PC-3 (cell line): ENCODE results near the gene CBX2. TPM values are rescaled to one million over a fixed set of nuclear protein-coding genes. Genes with fewer than 3 reads are reported as not detected.
"Not testable (repeated sequence)": the region's sequence is repeated elsewhere in the genome, so short reads cannot be mapped to it uniquely, and the experiment has no call there.

Experiments
- ATAC-seq: fragments of 200-7000 bp; cut with Tn5 transposase; 2 replicates; pipeline ENCODE4 v1.9.1; 2020; ENCODE audit warnings: mild to moderate bottlenecking, moderate library complexity
- BruUV-seq: library from RNA; stranded (reverse); fragments of 400-500 nt; replicated peaks from 2 replicates; lab custom pipeline; 2021; lab: Mats Ljungman, UMichigan
- CTCF ChIA-PET: fragments of 300-600 bp; sonication (Branson Sonifier 250); formaldehyde crosslinking; loops from one replicate; lab custom pipeline; 2022; ENCODE audit warnings: antibody characterized with exemption; lab: Charles Lee
- POLR2A ChIA-PET: fragments of 300-600 bp; sonication (Branson Sonifier 250); formaldehyde crosslinking; loops from one replicate; lab custom pipeline; 2022; ENCODE audit warnings: antibody characterized with exemption; ENCODE audit not compliant: unreplicated experiment; lab: Charles Lee
- DNase-seq: peaks from one replicate; pipeline ENCODE4 v3.0.0-alpha.2; 2015
- H2AFZ ChIP-seq: fragments of 300-600 bp; sonication (generic); 2 replicates; pipeline ENCODE4 v1.6.0; 2016; ENCODE audit warnings: antibody characterized with exemption, low read length
- H3F3A ChIP-seq: fragments of 300-600 bp; sonication (generic); one replicate; pipeline ENCODE4 v1.6.0; 2017; ENCODE audit warnings: antibody characterized with exemption, low read length, control low read depth, mild to moderate bottlenecking; ENCODE audit not compliant: unreplicated experiment
- H3K27ac ChIP-seq: fragments of 300-600 bp; sonication (generic); 2 replicates; pipeline ENCODE4 v1.5.1; 2016; ENCODE audit warnings: mild to moderate bottlenecking, low read length
- H3K27me3 ChIP-seq: fragments of 300-600 bp; sonication (generic); 2 replicates; pipeline ENCODE4 v1.6.1; 2016; ENCODE audit warnings: low read length, mixed read lengths
- H3K36me3 ChIP-seq: fragments of 300-600 bp; sonication (generic); 2 replicates; pipeline ENCODE4 v1.6.1; 2016; ENCODE audit warnings: low read depth, mixed run types, low read length, mixed read lengths
- H3K4me1 ChIP-seq: fragments of 300-600 bp; sonication (generic); 2 replicates; pipeline ENCODE4 v1.5.1; 2016; ENCODE audit warnings: low read length; ENCODE audit not compliant: insufficient read depth
- H3K4me2 ChIP-seq: fragments of 300-600 bp; sonication (generic); 2 replicates; pipeline ENCODE4 v1.6.0; 2016; ENCODE audit warnings: low read length
- H3K4me3 ChIP-seq: fragments of 300-600 bp; sonication (generic); 2 replicates; pipeline ENCODE4 v1.5.1; 2016; ENCODE audit warnings: mild to moderate bottlenecking, low read length, mixed read lengths
- H3K79me2 ChIP-seq: fragments of 300-600 bp; sonication (generic); 2 replicates; pipeline ENCODE4 v1.6.1; 2017; ENCODE audit warnings: low read length, mixed read lengths
- H3K9ac ChIP-seq: fragments of 300-600 bp; sonication (generic); 2 replicates; pipeline ENCODE4 v1.6.0; 2016; ENCODE audit warnings: mild to moderate bottlenecking, low read length
- H3K9me2 ChIP-seq: fragments of 300-600 bp; sonication (generic); replicated peaks from 2 replicates; pipeline ENCODE4 v1.6.1; 2016; ENCODE audit warnings: mixed run types, low read length, mixed read lengths
- H3K9me3 ChIP-seq: fragments of 300-600 bp; sonication (generic); 2 replicates; pipeline ENCODE4 v1.6.1; 2016; ENCODE audit warnings: low read length, mixed read lengths
- H4K20me1 ChIP-seq: fragments of 300-600 bp; sonication (generic); 2 replicates; pipeline ENCODE4 v1.6.1; 2016; ENCODE audit warnings: low read length, mixed read lengths
- CTCF ChIP-seq: fragments of 300-600 bp; sonication (generic); conservative IDR thresholded peaks from 2 replicates; pipeline ENCODE4 v1.5.1; 2017; ENCODE audit warnings: antibody characterized with exemption, low read depth, mild to moderate bottlenecking, low read length
- EZH2 ChIP-seq: fragments of 300-600 bp; sonication (generic); IDR thresholded peaks from one replicate; pipeline ENCODE4 v1.6.1; 2017; ENCODE audit warnings: antibody characterized with exemption, mild to moderate bottlenecking, low read length; ENCODE audit not compliant: unreplicated experiment
- EZH2phosphoT487 ChIP-seq: fragments of 300-600 bp; sonication (generic); IDR thresholded peaks from 2 replicates; pipeline ENCODE4 v1.6.1; 2018; ENCODE audit warnings: mild to moderate bottlenecking, antibody characterized with exemption, low read length, borderline replicate concordance
- intact Hi-C: fragments of 100-400 bp; cut with micrococcal nuclease; formaldehyde crosslinking; loops from 2 replicates; pipeline ENCODE4 v1.9.0; 2023
- total RNA-seq: library from RNA; depleted of rRNA; stranded (reverse); fragments of >200 nt; gene quantifications from 2 replicates; pipeline ENCODE4 v1.2.3, GENCODE V29; 2014

The CBX2 gene
- total RNA-seq, 1 experiment from 2014 or later: 39.2 TPM

- Histone ChIP-seq H3F3A (no peaks in the 10 kb centered on the region), H3K4me3 (no peak overlapping the region), H2AFZ (peak overlapping the region; percentile 57), H3K27me3 (no peaks in the 10 kb centered on the region), H3K4me1 (peaks cover 16% of the 10 kb centered on the region), H3K9me3 (no peaks in the 10 kb centered on the region), H3K9ac (peak overlapping the region; percentile 26; the same call in 1 of the 2 replicates), H4K20me1 (no peaks in the 10 kb centered on the region), H3K79me2 (no peaks in the 10 kb centered on the region), H3K9me2 (no peaks in the 10 kb centered on the region), H3K4me2 (peak overlapping the region; percentile 17), H3K36me3 (no peaks in the 10 kb centered on the region), H3K27ac (peak overlapping the region; percentile 44)
- CTCF ChIA-PET: no interaction called here
- POLR2A ChIA-PET: no interaction called here
- intact Hi-C loops: no loop called here
- peak; percentile 85 for ATAC-seq
- peak; percentile 80 for DNase-seq
- BruUV-seq: TSS peak; percentile 42
- TF ChIP-seq EZH2phosphoT487: no peak
- TF ChIP-seq CTCF: no peak
- TF ChIP-seq EZH2: no peak
Measured at GRCh38 chr17:79769570-79770506, 8.1 kb upstream of the CBX2 start.

DNA sequence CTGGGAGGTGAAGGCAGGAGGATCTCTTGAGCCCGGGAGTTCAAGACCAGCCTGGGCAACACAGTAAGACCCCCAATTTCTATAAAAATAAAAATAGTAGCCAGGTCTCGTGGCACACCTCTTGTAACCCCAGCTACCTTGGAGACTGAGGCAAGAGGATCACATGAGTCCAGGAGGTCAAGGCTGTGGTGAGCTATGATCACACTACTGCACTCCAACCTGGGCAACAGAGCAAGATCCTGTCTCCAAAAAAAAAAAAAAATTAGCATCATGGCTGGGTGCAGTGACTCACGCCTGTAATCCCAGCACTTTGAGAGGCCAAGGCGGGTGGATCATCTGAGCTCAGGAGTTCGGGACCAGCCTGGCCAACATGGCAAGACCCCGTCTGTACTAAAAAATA lies 6.7 kb upstream of the CBX2 start:
- H3K27me3 ChIP-seq: no peaks in the 10 kb centered on the region
- no TSS peak for BruUV-seq
- H3F3A ChIP-seq: no peaks in the 10 kb centered on the region
- H3K4me2 ChIP-seq: no peak overlapping the region
- intact Hi-C loops: no loop called here
- H3K27ac ChIP-seq: no peak overlapping the region
- H3K9ac ChIP-seq: no peak overlapping the region
- DNase-seq (no peak), ATAC-seq (no peak)
- H3K9me3 ChIP-seq: no peaks in the 10 kb centered on the region
- H3K9me2 ChIP-seq: no peaks in the 10 kb centered on the region
- no peaks in the 10 kb centered on the region for H4K20me1 ChIP-seq
- POLR2A ChIA-PET: no interaction called here
- H3K4me3 ChIP-seq: no peak overlapping the region
- H3K4me1 ChIP-seq: peaks cover 20% of the 10 kb centered on the region
- H3K79me2 ChIP-seq: no peaks in the 10 kb centered on the region
- no peak for TF ChIP-seq CTCF
- no peak for TF ChIP-seq EZH2phosphoT487
- TF ChIP-seq EZH2: no peak
- H2AFZ ChIP-seq: no peak overlapping the region
- no peaks in the 10 kb centered on the region for H3K36me3 ChIP-seq
- CTCF ChIA-PET: interaction anchor here (0.7 to 1.5 kb wide), 2 partner anchors 30 to 68 kb away, joined by 3 to 4 read pairs; no protein-coding TSS in a partner anchor

GRCh38 chr17:79772726-79773125 lies 5.2 kb upstream of the CBX2 start:
- ATAC-seq, POLR2A ChIA-PET, H3K9me3 ChIP-seq, H2AFZ ChIP-seq, H4K20me1 ChIP-seq, H3K36me3 ChIP-seq, H3K79me2 ChIP-seq, H3K4me2 ChIP-seq, intact Hi-C loops, DNase-seq, H3K27me3 ChIP-seq, CTCF ChIA-PET, H3K4me3 ChIP-seq, H3K9ac ChIP-seq, H3K27ac ChIP-seq, H3K9me2 ChIP-seq, BruUV-seq, H3F3A ChIP-seq: not testable (repeated sequence)
- H3K4me1 ChIP-seq: peaks cover 33% of the 10 kb centered on the region
